ENCODE data around the gene NBEAL2. TPM values are rescaled to one million over a fixed set of nuclear protein-coding genes. Genes with fewer than 3 reads are reported as not detected.

The NBEAL2 gene
- total and polyA plus RNA-seq, 10 of the 15 experiments (the other 5 are each of a cell fraction or from before 2014, with no cell fraction given) = 0.07 to 127 (median 29.4) TPM

- TF ChIP-seq E2F4 (IDR thresholded peaks at IDR 0.05; ENCODE audit: low read depth, low read length) (no peak), IKZF1 (conservative IDR thresholded peaks at IDR 0.05) (no peak), NFYB (IDR thresholded peaks at IDR 0.05; ENCODE audit: insufficient read depth, low read depth, low read length) (0 out of 2 replicates have a peak, but pooled peaks have one; percentile 3)
- intact Hi-C loops (cut with micrococcal nuclease; ENCODE audit: unreplicated experiment) = loop anchor here (10.0 kb wide), 1 partner anchor 313 kb away; the partner anchor contains the start of gene TMIE
- Histone ChIP-seq H3K9me3 (replicated peaks; ENCODE audit: control insufficient read depth, insufficient read depth, low read length) (no peaks in the 10 kb centered on the region), H3K27ac (ENCODE audit: control insufficient read depth, insufficient read depth) (no peak overlapping the region), H4K20me1 (ENCODE audit: control insufficient read depth, insufficient read depth) (no peaks in the 10 kb centered on the region; the same call in 1 of the 2 replicates), H3K27me3 (replicated peaks in 1 of 2; ENCODE audit: control insufficient read depth in 2 of 2, insufficient read depth in 2 of 2, low read length in 1 of 2) (no peaks in the 10 kb centered on the region), H3K4me2 (ENCODE audit: control insufficient read depth, insufficient read depth) (no peak overlapping the region), H3K9ac (ENCODE audit: control insufficient read depth, insufficient read depth, low read length) (no peak overlapping the region), H3K4me1 (ENCODE audit: control insufficient read depth, insufficient read depth, low read length) (peaks cover 14% of the 10 kb centered on the region), H3K4me3 (no peak overlapping the region), H3K36me3 (ENCODE audit: control insufficient read depth in 2 of 2, insufficient read depth in 2 of 2, low read length in 1 of 2) (peaks cover 19% of the 10 kb centered on the region in 2 experiments), H2AFZ (ENCODE audit: control insufficient read depth, low read depth, low read length) (no peak overlapping the region), H3K79me2 (ENCODE audit: control insufficient read depth, insufficient read depth, low read length) (no peaks in the 10 kb centered on the region)
- ChIA-PET POLR2A (interaction anchor here (0.6 to 1.3 kb wide), 3 partner anchors 44 to 329 kb away, joined by 3 to 4 read pairs (median 3); no protein-coding TSS in a partner anchor), SMC1A (ENCODE audit: uncharacterized antibody, unreplicated experiment) (interaction anchor here (0.6 to 8.8 kb wide), 6 partner anchors 14 to 332 kb away, joined by 3 to 83 read pairs (median 4); no protein-coding TSS in a partner anchor), CTCF (interaction anchor here (0.6 to 1.5 kb wide), 6 partner anchors 24 to 1332 kb away, joined by 3 to 4 read pairs (median 4); no protein-coding TSS in a partner anchor), RAD21 (ENCODE audit: unreplicated experiment) (no interaction called here)
- WGBS (ENCODE audit: insufficient coverage, insufficient replicate concordance, low lambda C conversion rate, missing lambda C conversion rate) = 36% methylated on average over 6 of the region's 6 CpGs
- in situ Hi-C loops (cut with MboI) = no loop called here
- DNase-seq (ENCODE audit: low read depth, low spot score) = no peak
- FAIRE-seq = no peak
- no TSS peak for BruUV-seq (replicated peaks)
- ATAC-seq = no peak
These were observed 38.2 kb downstream of the NBEAL2 start for GRCh38 chr3:47017504-47018268.

GRCh38 chr3:47018269-47018611 lies 38.8 kb downstream of the NBEAL2 start:
- Histone ChIP-seq H3K27ac (ENCODE audit: control insufficient read depth, insufficient read depth) (no peak overlapping the region), H3K4me3 (no peak overlapping the region), H3K4me1 (ENCODE audit: control insufficient read depth, insufficient read depth, low read length) (peaks cover 14% of the 10 kb centered on the region), H2AFZ (ENCODE audit: control insufficient read depth, low read depth, low read length) (no peak overlapping the region), H3K79me2 (ENCODE audit: control insufficient read depth, insufficient read depth, low read length) (no peaks in the 10 kb centered on the region), H3K4me2 (ENCODE audit: control insufficient read depth, insufficient read depth) (no peak overlapping the region), H4K20me1 (ENCODE audit: control insufficient read depth, insufficient read depth) (no peaks in the 10 kb centered on the region; the same call in 1 of the 2 replicates), H3K36me3 (ENCODE audit: control insufficient read depth in 2 of 2, insufficient read depth in 2 of 2, low read length in 1 of 2) (peaks cover 19% of the 10 kb centered on the region in 2 experiments), H3K9me3 (replicated peaks; ENCODE audit: control insufficient read depth, insufficient read depth, low read length) (no peaks in the 10 kb centered on the region), H3K9ac (ENCODE audit: control insufficient read depth, insufficient read depth, low read length) (no peak overlapping the region), H3K27me3 (replicated peaks in 1 of 2; ENCODE audit: control insufficient read depth in 2 of 2, insufficient read depth in 2 of 2, low read length in 1 of 2) (no peaks in the 10 kb centered on the region)
- in situ Hi-C loops (cut with MboI) = no loop called here
- no peak for FAIRE-seq
- intact Hi-C loops (cut with micrococcal nuclease; ENCODE audit: unreplicated experiment) = loop anchor here (10.0 kb wide), 1 partner anchor 313 kb away; the partner anchor contains the start of gene TMIE
- CTCF ChIA-PET = interaction anchor here (1.1 to 1.5 kb wide), 3 partner anchors 35 to 109 kb away, joined by 3 to 4 read pairs (median 4); no protein-coding TSS in a partner anchor
- no peak for ATAC-seq
- no peak for DNase-seq (ENCODE audit: low read depth, low spot score)
- SMC1A ChIA-PET (ENCODE audit: uncharacterized antibody, unreplicated experiment) = interaction anchor here (0.6 to 8.8 kb wide), 4 partner anchors 14 to 125 kb away, joined by 3 to 83 read pairs (median 4); no protein-coding TSS in a partner anchor
- RAD21 ChIA-PET (ENCODE audit: unreplicated experiment) = no interaction called here
- POLR2A ChIA-PET = no interaction called here
- BruUV-seq (replicated peaks) = no TSS peak
- TF ChIP-seq SIN3A (IDR thresholded peaks at IDR 0.05; ENCODE audit: low read depth, low read length) (no peak), ZNF24 (IDR thresholded peaks at IDR 0.05) (no peak), MTA3 (IDR thresholded peaks at IDR 0.05; ENCODE audit: borderline replicate concordance, low read length) (no peak), PRDM15 (CRISPR knock-in tag; IDR thresholded peaks at IDR 0.05) (no peak)

All from GM12878 (cell line).